Measurements from ENCODE around the gene WNT1. TPM values are rescaled to one million over a fixed set of nuclear protein-coding genes. Genes with fewer than 3 reads are reported as not detected.
A peak's percentile ranks its signal among the peaks of the same experiment; 100 is the strongest.

Gene WNT1
- total RNA-seq, 1 donor from 2014 or later, result not detected

GRCh38 chr12:49027846-49028555 is 49.9 kb downstream of the WNT1 start:
- peaks cover 68% of the 10 kb centered on the region for H3K36me3 Mint-ChIP-seq (ENCODE audit: low read depth)
- intact Hi-C loops (cut with micrococcal nuclease), result no loop called here
- DNase-seq, result no peak
- no peaks in the 10 kb centered on the region for H3K4me1 Mint-ChIP-seq
- H3K9me3 Mint-ChIP-seq, result no peaks in the 10 kb centered on the region
- no peak overlapping the region for H3K4me3 Mint-ChIP-seq
- no peaks in the 10 kb centered on the region for H3K27me3 Mint-ChIP-seq
- peak overlapping the region; percentile 67 for H3K27ac Mint-ChIP-seq

- Mint-ChIP-seq H3K27me3 (no peaks in the 10 kb centered on the region), H3K4me1 (no peaks in the 10 kb centered on the region), H3K36me3 (ENCODE audit: low read depth) (peaks cover 67% of the 10 kb centered on the region), H3K9me3 (no peaks in the 10 kb centered on the region), H3K27ac (no peak overlapping the region), H3K4me3 (no peak overlapping the region)
- intact Hi-C loops (cut with micrococcal nuclease), result no loop called here
- DNase-seq, result no peak
Observed at GRCh38 chr12:49028666-49029275, 50.6 kb downstream of the WNT1 start.

- Mint-ChIP-seq H3K4me3 (no peak overlapping the region), H3K9me3 (no peaks in the 10 kb centered on the region), H3K36me3 (ENCODE audit: low read depth) (peaks cover 62% of the 10 kb centered on the region), H3K4me1 (no peaks in the 10 kb centered on the region), H3K27ac (no peak overlapping the region), H3K27me3 (no peaks in the 10 kb centered on the region)
- no peak for DNase-seq
- intact Hi-C loops (cut with micrococcal nuclease), result no loop called here
Observed at GRCh38 chr12:49030119-49030518, 52.0 kb downstream of the WNT1 start.

DNA sequence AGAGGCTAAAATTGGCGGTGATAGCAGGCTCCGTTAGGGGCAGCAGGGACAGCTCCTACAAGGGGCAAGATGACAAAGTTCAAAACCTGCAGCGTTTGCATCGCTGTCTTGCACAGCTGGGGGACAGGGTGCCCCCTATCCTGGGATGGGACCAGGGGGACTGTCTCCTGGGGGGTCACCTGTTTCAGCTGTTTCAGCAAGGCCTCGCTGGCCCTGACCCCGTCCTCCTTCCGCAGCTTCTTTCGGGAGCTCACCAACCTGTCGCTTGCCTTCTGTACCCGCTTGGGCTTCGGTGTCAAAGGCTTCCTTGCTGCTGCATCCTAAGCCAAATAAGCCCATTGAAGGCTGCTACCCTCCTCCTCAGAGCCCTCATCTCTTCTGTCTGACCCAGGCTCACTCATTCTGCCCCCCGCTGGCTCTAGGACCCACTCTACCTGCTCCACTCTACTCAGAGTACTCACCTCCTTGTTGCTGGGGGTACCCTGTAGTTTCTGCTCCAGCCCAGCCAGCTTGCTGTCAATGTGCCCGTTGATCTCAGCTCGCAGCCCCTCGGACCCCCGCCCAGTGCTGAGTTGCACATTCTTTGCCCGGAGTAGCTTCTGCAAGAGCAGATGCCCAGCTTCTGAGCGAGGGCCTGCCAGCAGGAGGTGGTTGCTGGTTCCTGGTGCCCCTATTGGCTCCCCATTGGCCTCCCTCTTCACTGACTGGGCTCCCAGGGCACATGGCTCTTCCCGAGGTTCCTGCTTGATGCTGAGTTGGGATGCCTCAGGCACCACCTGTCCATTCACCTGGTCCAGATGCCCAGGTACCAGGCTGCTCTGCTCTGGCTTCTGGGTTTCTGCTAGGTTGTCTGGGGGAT is 52.8 kb downstream of the WNT1 start:
- Mint-ChIP-seq H3K36me3 (ENCODE audit: low read depth) (peaks cover 56% of the 10 kb centered on the region), H3K9me3 (no peaks in the 10 kb centered on the region), H3K4me3 (no peak overlapping the region), H3K4me1 (no peaks in the 10 kb centered on the region), H3K27ac (no peak overlapping the region), H3K27me3 (no peaks in the 10 kb centered on the region)
- no peak for DNase-seq
- intact Hi-C loops (cut with micrococcal nuclease), result no loop called here

- H3K9me3 Mint-ChIP-seq, result no peaks in the 10 kb centered on the region
- H3K27me3 Mint-ChIP-seq, result no peaks in the 10 kb centered on the region
- H3K4me3 Mint-ChIP-seq, result no peak overlapping the region
- DNase-seq, result no peak
- intact Hi-C loops (cut with micrococcal nuclease), result no loop called here
- no peak overlapping the region for H3K27ac Mint-ChIP-seq
- no peaks in the 10 kb centered on the region for H3K4me1 Mint-ChIP-seq
- H3K36me3 Mint-ChIP-seq (ENCODE audit: low read depth), result peaks cover 52% of the 10 kb centered on the region
Observed at GRCh38 chr12:49031573-49032161, 53.5 kb downstream of the WNT1 start.

Other genes starting within 250 kb of the WNT1 start
- gene ADCY6, start 189.2 kb upstream of the WNT1 start, total RNA-seq, result 0.14 and 0.73 TPM in 2 replicates
- 9.9 and 11.2 TPM in 2 replicates for gene CACNB3, start 159.8 kb upstream of the WNT1 start, total RNA-seq
- 122 and 126 TPM in 2 replicates for gene DDX23, start 126.2 kb upstream of the WNT1 start, total RNA-seq
- gene RND1, start 112.5 kb upstream of the WNT1 start, total RNA-seq, result 4.4 and 5.7 TPM in 2 replicates
- 68.6 and 75.3 TPM in 2 replicates for gene FKBP11, start 52.8 kb upstream of the WNT1 start, total RNA-seq
- 109 and 112 TPM in 2 replicates for gene ARF3, start 20.8 kb upstream of the WNT1 start, total RNA-seq
- gene WNT10B, start 6.6 kb upstream of the WNT1 start, total RNA-seq, result 0.19 and 0.21 TPM in 2 replicates
- 1.4 and 1.5 TPM in 2 replicates for gene DDN, start 21.1 kb downstream of the WNT1 start, total RNA-seq
- gene PRKAG1, start 40.5 kb downstream of the WNT1 start, total RNA-seq, result 75.3 and 89.8 TPM in 2 replicates
- gene KMT2D, start 82.5 kb downstream of the WNT1 start, total RNA-seq, result 101 TPM in 2 replicates
- gene RHEBL1, start 91.7 kb downstream of the WNT1 start, total RNA-seq, result 10.9 and 11.8 TPM in 2 replicates
- 0.07 and 0.09 TPM in 2 replicates for gene DHH, start 116.5 kb downstream of the WNT1 start, total RNA-seq
- gene LMBR1L, start 132.5 kb downstream of the WNT1 start, total RNA-seq, result 39.9 and 43.7 TPM in 2 replicates
- 1,679 and 1,696 TPM in 2 replicates for gene TUBA1B, start 153.1 kb downstream of the WNT1 start, total RNA-seq
- gene TUBA1A, start 210.8 kb downstream of the WNT1 start, total RNA-seq, result 45.9 and 46.8 TPM in 2 replicates

Measured in activated CD4-positive, alpha-beta T cell treated with anti-CD3 and anti-CD28 coated beads, Interleukin-2, amount 10 ng/mL, durations not matched to agents 24 days and 14 days (primary cell).